Cardiac muscle cell (in vitro differentiated cells and primary cell): Measurements from ENCODE around the gene GGTA1. TPM values are rescaled to one million over a fixed set of nuclear protein-coding genes. Genes with fewer than 3 reads are reported as not detected.
A peak's percentile ranks its signal among the peaks of the same experiment; 100 is the strongest.

ENCODE experiments used
- DNase-seq, 2 donors: peaks; one replicate each; pipeline versions ENCODE4 v3.0.0 to v3.0.0-alpha.2; 2010 to 2017; ENCODE audit warnings: low read depth in 1 of 2, low spot score in 1 of 2
- H3K27ac ChIP-seq: fragments of 200-600 bp; sonication (generic); 2 replicates; pipeline ENCODE4 v1.5.1; 2016
- H3K27me3 ChIP-seq: fragments of 200-600 bp; sonication (generic); 2 replicates; pipeline ENCODE4 v1.6.0; 2016; ENCODE audit warnings: control low read depth
- H3K36me3 ChIP-seq: fragments of 200-600 bp; sonication (generic); 2 replicates; pipeline ENCODE4 v1.5.1; 2016; ENCODE audit warnings: control low read depth
- H3K4me1 ChIP-seq: fragments of 200-600 bp; sonication (generic); 2 replicates; pipeline ENCODE4 v1.8.1; 2017; ENCODE audit warnings: low read depth, mild to moderate bottlenecking, mixed run types
- H3K4me3 ChIP-seq: fragments of 200-600 bp; sonication (generic); 2 replicates; pipeline ENCODE4 v1.5.1; 2016; ENCODE audit warnings: mild to moderate bottlenecking
- H3K9me3 ChIP-seq: fragments of 200-600 bp; sonication (generic); 2 replicates; pipeline ENCODE4 v1.5.1; 2017; ENCODE audit warnings: low read depth, mild to moderate bottlenecking, control low read depth
- polyA plus RNA-seq: library from polyadenylated mRNA; unstranded; fragments of >200 nt; fragmentation: Nextera tagmentation; extraction: Ambion mirVana; gene quantifications from 2 replicates; pipeline ENCODE4 v1.2.1, GENCODE V29; 2016
- total RNA-seq: library from RNA; depleted of rRNA; stranded (reverse); fragments of >200 nt; gene quantifications from 2 replicates; pipeline ENCODE4 v1.2.3, GENCODE V29; 2016
- TF ChIP-seq, protein P1 (sequence below): IDR thresholded peaks from 2 replicates; pipeline ENCODE4 v1.5.1; 2012; ENCODE audit warnings: low read depth, mild to moderate bottlenecking, low read length

Gene GGTA1
- total and polyA plus RNA-seq, 2 experiments from 2014 or later = 1.6 TPM; not detected in 1

DNA sequence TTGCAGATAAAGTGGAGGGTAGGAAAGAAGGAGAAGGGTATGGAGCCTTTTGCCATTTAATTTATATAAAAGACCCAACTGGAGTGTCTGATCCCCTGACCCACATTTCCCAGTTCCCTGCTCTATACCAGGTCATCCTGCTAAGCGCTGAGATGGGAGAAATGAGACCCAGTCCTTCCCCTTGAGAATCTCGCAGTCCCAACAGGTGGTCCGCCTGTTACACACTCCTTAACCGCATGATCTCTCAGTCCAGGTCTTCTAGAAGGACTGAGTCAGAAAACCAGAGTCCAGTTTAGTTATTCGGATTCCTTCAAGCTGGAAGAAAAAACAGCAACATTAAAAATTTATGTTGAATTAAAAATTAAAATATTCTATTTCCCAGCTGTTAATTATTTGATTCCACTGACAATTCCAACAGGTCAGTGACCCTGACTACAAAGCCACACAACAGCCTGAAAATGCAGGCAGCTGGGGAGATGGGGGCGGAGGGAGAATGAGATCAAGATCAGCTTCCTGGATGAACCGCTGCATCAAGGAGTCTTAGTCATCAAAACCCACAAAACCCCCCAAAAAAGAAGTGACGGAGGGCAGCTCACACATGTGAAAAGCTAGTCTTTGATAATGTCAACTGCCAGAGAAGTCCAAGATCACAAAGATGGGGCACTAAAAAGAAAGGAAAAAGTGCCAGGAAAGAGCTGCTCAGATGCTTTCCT is 44.0 kb downstream of the GGTA1 start:
- no peaks in the 10 kb centered on the region for H3K36me3 ChIP-seq
- no peak overlapping the region for H3K4me3 ChIP-seq
- DNase-seq = no peak
- TF ChIP-seq, protein P1, sequence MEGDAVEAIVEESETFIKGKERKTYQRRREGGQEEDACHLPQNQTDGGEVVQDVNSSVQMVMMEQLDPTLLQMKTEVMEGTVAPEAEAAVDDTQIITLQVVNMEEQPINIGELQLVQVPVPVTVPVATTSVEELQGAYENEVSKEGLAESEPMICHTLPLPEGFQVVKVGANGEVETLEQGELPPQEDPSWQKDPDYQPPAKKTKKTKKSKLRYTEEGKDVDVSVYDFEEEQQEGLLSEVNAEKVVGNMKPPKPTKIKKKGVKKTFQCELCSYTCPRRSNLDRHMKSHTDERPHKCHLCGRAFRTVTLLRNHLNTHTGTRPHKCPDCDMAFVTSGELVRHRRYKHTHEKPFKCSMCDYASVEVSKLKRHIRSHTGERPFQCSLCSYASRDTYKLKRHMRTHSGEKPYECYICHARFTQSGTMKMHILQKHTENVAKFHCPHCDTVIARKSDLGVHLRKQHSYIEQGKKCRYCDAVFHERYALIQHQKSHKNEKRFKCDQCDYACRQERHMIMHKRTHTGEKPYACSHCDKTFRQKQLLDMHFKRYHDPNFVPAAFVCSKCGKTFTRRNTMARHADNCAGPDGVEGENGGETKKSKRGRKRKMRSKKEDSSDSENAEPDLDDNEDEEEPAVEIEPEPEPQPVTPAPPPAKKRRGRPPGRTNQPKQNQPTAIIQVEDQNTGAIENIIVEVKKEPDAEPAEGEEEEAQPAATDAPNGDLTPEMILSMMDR = no peak
- no peak overlapping the region for H3K27ac ChIP-seq
- no peaks in the 10 kb centered on the region for H3K4me1 ChIP-seq
- H3K27me3 ChIP-seq = no peaks in the 10 kb centered on the region
- no peaks in the 10 kb centered on the region for H3K9me3 ChIP-seq

DNA sequence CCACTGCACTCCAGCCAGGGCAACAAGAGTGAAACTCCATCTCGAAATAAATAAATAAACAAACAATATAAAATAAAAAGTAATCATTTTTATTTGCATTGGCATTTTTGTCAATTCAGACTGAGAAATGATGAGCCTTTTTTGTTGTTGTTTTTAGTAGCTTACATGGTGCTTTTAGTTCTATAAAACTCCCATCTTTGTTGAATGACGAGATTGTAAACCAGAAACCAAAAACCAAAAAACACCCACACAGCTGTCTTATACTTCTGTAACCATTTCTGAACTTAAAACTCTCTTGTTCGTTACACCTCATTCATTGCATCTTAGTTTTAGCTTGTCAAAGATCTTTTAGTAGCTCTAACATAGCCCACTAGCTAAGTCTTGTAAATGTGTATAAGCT is 44.7 kb downstream of the GGTA1 start:
- TF ChIP-seq, protein P1 = no peak
- no peaks in the 10 kb centered on the region for H3K27me3 ChIP-seq

DNA sequence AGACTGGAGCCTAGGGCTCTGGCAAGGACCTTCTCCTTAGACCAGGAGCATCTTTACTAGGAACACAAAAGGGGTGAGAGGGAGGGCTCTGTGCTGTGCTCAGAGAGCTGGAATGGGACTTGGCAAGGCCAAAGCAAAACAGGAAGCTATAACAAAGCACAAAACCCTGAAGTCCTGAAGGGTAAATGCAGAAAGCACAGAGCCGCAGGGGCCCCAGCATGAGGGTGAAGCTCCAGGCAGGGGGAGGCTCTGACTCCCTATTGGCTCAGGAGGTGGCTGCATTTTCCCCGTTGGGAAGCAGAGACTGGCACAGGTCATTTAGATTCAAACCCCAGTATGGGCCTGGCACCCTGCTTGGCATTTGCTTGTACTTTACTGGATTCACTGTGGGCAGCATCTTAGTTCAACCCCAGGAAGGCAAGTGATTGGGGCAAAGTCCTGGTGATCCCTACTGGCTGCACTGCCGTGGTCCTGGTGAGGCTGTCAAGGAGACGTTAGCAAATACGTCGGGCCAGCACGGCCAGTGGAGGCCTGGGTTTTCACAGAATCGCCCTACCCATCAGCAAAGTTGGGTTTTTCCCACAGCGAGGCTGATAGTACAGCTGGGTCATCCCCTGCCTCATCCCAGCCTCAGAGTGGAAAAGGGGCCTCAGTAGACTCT is 46.3 kb downstream of the GGTA1 start:
- Histone ChIP-seq H3K27ac (no peak overlapping the region), H3K9me3 (no peaks in the 10 kb centered on the region), H3K4me3 (no peak overlapping the region), H3K27me3 (no peaks in the 10 kb centered on the region), H3K36me3 (no peaks in the 10 kb centered on the region), H3K4me1 (no peaks in the 10 kb centered on the region)
- TF ChIP-seq, protein P1 = no peak
- DNase-seq = peak in 1 of 2 donors; percentile 40

More for the DNA sequence above, 44.7 kb downstream of the GGTA1 start:
- Histone ChIP-seq H3K27ac (no peak overlapping the region), H3K36me3 (no peaks in the 10 kb centered on the region), H3K4me3 (no peak overlapping the region), H3K4me1 (no peaks in the 10 kb centered on the region), H3K9me3 (no peaks in the 10 kb centered on the region)
- DNase-seq = no peak

DNA sequence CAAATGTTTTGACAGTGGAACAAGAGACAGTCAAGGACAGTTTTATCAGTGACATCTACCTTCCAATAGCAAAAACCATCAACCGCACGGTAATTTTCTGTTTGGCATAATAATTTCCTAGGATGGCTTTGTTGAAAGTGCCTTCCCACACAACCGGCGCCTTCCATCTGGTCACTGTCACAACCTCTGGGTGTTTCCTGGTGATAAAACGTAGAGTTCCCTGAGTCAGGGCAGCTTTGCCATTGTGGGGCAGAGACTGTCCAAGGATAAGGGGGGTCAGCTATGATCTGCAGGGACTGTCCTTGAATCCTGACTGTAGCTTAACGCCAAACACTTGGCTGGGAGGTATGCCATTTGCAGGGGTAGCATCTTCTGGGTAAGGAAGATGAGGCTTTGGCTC is 47.6 kb downstream of the GGTA1 start:
- Histone ChIP-seq H3K4me3 (no peak overlapping the region), H3K36me3 (no peaks in the 10 kb centered on the region), H3K4me1 (no peaks in the 10 kb centered on the region), H3K27ac (no peak overlapping the region), H3K9me3 (no peaks in the 10 kb centered on the region), H3K27me3 (no peaks in the 10 kb centered on the region)
- TF ChIP-seq, protein P1 = no peak
- no peak for DNase-seq

DNA sequence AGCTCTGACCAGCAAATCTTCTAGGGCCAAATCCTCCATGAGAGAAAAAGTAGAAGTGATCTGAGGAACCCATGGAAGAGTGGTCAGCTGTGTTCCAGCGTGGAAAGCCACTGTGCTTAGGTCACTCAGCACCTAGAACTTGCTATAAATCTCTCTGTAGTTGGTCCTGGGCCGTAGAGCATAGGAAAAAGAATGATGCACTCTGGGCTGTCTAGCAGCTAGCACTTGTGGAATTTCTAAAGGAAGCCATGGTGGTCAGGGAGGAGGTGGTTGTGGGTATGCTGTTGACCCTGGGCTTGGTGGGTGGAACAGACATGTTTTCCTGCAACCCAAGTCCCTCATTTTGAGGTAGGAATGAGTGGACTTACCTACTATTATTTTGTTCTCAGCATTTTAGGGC is 48.1 kb downstream of the GGTA1 start:
- Histone ChIP-seq H3K27me3 (no peaks in the 10 kb centered on the region), H3K9me3 (no peaks in the 10 kb centered on the region), H3K4me1 (no peaks in the 10 kb centered on the region), H3K36me3 (no peaks in the 10 kb centered on the region), H3K4me3 (no peak overlapping the region), H3K27ac (no peak overlapping the region)
- TF ChIP-seq, protein P1 = no peak
- DNase-seq = no peak
